SK-N-SH (cell line): ENCODE measurements around the gene DDX31. TPM values are rescaled to one million over a fixed set of nuclear protein-coding genes. Genes with fewer than 3 reads are reported as not detected.

Experiments
- CTCF ChIA-PET: fragments of 300-600, 350-600 bp; formaldehyde crosslinking; extraction: SDS; loops from one replicate; lab custom pipeline; 2021; lab: Yijun Ruan, JAX
- POLR2A ChIA-PET: fragments of 350-600 bp; sonication (Branson Sonifier 250); formaldehyde crosslinking; extraction: SDS; loops from one replicate; lab custom pipeline; 2020; ENCODE audit warnings: antibody characterized with exemption, inconsistent platforms; lab: Yijun Ruan, JAX
- DNase-seq: peaks from one replicate; pipeline ENCODE4 v3.0.0; 2012
- H2AFZ ChIP-seq: fragments of 200-600 bp; sonication (generic); 2 replicates; pipeline ENCODE4 v1.8.1; 2016; ENCODE audit warnings: antibody characterized with exemption, mild to moderate bottlenecking, low read depth
- H3F3A ChIP-seq: fragments of 200-600 bp; sonication (generic); replicated peaks from 2 replicates; pipeline ENCODE3; 2016; ENCODE audit warnings: antibody characterized with exemption, mild to moderate bottlenecking; ENCODE audit not compliant: insufficient read depth
- H3K27ac ChIP-seq, 2 experiments: fragments of 200-500 bp in 1 of 2; fragments of 200-600 bp in 1 of 2; sonication (Bioruptor generic) in 1 of 2; sonication (generic), shearing (Covaris generic) in 1 of 2; 2 replicates each; pipeline versions ENCODE4 v1.5.1 to v1.6.1; 2014 to 2016; ENCODE audit warnings: low read depth in 2 of 2, inconsistent platforms in 1 of 2, low read length in 1 of 2, mild to moderate bottlenecking in 1 of 2, mixed read lengths in 1 of 2
- H3K27me3 ChIP-seq: fragments of 200-600 bp; sonication (generic), shearing (Covaris generic); 2 replicates; pipeline ENCODE4 v1.6.1; 2016; ENCODE audit warnings: mixed run types; ENCODE audit not compliant: insufficient read depth
- H3K36me3 ChIP-seq, 2 experiments: fragments of 200-500 bp in 1 of 2; fragments of 200-600 bp in 1 of 2; sonication (Bioruptor generic) in 1 of 2; sonication (generic) in 1 of 2; replicated peaks in 1 of 2; 2 replicates each; pipeline versions ENCODE3 to v1.5.1; 2014 to 2016; ENCODE audit warnings: low read length in 1 of 2, mild to moderate bottlenecking in 1 of 2; ENCODE audit not compliant: insufficient read depth in 2 of 2, control insufficient read depth in 1 of 2
- H3K4me1 ChIP-seq, 2 experiments: fragments of 200-500 bp in 1 of 2; fragments of 200-600 bp in 1 of 2; sonication (Bioruptor generic) in 1 of 2; sonication (generic), shearing (Covaris generic) in 1 of 2; 2 replicates each; pipeline versions ENCODE4 v1.5.1 to v1.6.1; 2014 to 2016; ENCODE audit warnings: low read depth in 1 of 2, low read length in 1 of 2, mixed run types in 1 of 2; ENCODE audit not compliant: insufficient read depth in 2 of 2, control insufficient read depth in 1 of 2
- H3K4me2 ChIP-seq: fragments of 200-600 bp; sonication (generic), shearing (Covaris generic); 2 replicates; pipeline ENCODE4 v1.6.1; 2017; ENCODE audit warnings: mixed run types
- H3K4me3 ChIP-seq, 2 experiments: fragments of 200-500 bp in 1 of 2; fragments of 200-600 bp in 1 of 2; sonication (Bioruptor generic) in 1 of 2; sonication (generic), shearing (Covaris generic) in 1 of 2; 2 replicates each; pipeline versions ENCODE4 v1.5.1 to v1.8.1; 2014 to 2016; ENCODE audit warnings: low read depth in 2 of 2, inconsistent platforms in 1 of 2, low read length in 1 of 2, mild to moderate bottlenecking in 1 of 2, mixed read lengths in 1 of 2, moderate library complexity in 1 of 2
- H3K79me2 ChIP-seq: fragments of 200-600 bp; sonication (generic); 2 replicates; pipeline ENCODE4 v1.8.1; 2017; ENCODE audit warnings: mild to moderate bottlenecking; ENCODE audit not compliant: insufficient read depth
- H3K9ac ChIP-seq: fragments of 200-600 bp; sonication (generic); 2 replicates; pipeline ENCODE4 v1.6.1; 2017; ENCODE audit warnings: mixed run types
- H3K9me2 ChIP-seq: fragments of 200-600 bp; sonication (generic); 2 replicates; pipeline ENCODE4 v1.6.1; 2017; ENCODE audit warnings: mixed run types
- H3K9me3 ChIP-seq: fragments of 200-600 bp; sonication (generic); 2 replicates; pipeline ENCODE4 v1.6.1; 2017; ENCODE audit warnings: mixed run types, mild to moderate bottlenecking, moderate library complexity
- H4K20me1 ChIP-seq: fragments of 200-600 bp; sonication (generic); 2 replicates; pipeline ENCODE4 v1.6.1; 2017; ENCODE audit warnings: mild to moderate bottlenecking, mixed run types; ENCODE audit not compliant: insufficient read depth
- GABPA ChIP-seq: IDR thresholded peaks from 2 replicates; pipeline ENCODE4 v1.4.0; 2012; ENCODE audit warnings: low read depth, mild to moderate bottlenecking
- RAD21 ChIP-seq: IDR thresholded peaks from 2 replicates; pipeline ENCODE4 v1.6.1; 2012; ENCODE audit warnings: mild to moderate bottlenecking, low read length
- RXRA ChIP-seq: IDR thresholded peaks from 2 replicates; pipeline ENCODE4 v1.4.0; 2012; ENCODE audit warnings: low read depth, mild to moderate bottlenecking, borderline replicate concordance
- USF1 ChIP-seq: IDR thresholded peaks from 2 replicates; pipeline ENCODE4 v1.4.0; 2012; ENCODE audit warnings: low read depth, borderline replicate concordance
- WGBS: methylation state at CpG from one replicate; pipeline ENCODE4 v1.1.6; 2017; ENCODE audit warnings: low lambda C conversion rate; 5-methylcytosine and 5-hydroxymethylcytosine counted together
- polyA plus RNA-seq, 3 experiments: library from polyadenylated mRNA; depleted of rRNA; stranded (reverse); fragments of >200 nt; gene quantifications; 2 replicates each; pipeline ENCODE4 v1.2.3, GENCODE V29; 2012
- TF ChIP-seq, protein P1 (sequence below): IDR thresholded peaks from 2 replicates; pipeline ENCODE4 v1.4.0; 2012; ENCODE audit warnings: low read depth
- TF ChIP-seq, protein P2 (sequence below): IDR thresholded peaks from 2 replicates; pipeline ENCODE4; 2012
- TF ChIP-seq, protein P3 (sequence below): IDR thresholded peaks from 2 replicates; pipeline ENCODE4 v1.6.1; 2012; ENCODE audit warnings: mild to moderate bottlenecking, low read depth, low read length, moderate library complexity
- TF ChIP-seq, protein P4 (sequence below): IDR thresholded peaks from 2 replicates; pipeline ENCODE4 v1.4.0; 2012; ENCODE audit warnings: low read depth, borderline replicate concordance

The DDX31 gene
- polyA plus RNA-seq, 1 of the 3 experiments (the other 2 are of a cell fraction), result 13.9 TPM

- Histone ChIP-seq H3K27ac (no peak overlapping the region), H3K4me3 (no peak overlapping the region), H3K79me2 (no peaks in the 10 kb centered on the region), H2AFZ (no peak overlapping the region), H3K9me3 (no peaks in the 10 kb centered on the region), H3F3A (peaks cover 3% of the 10 kb centered on the region), H3K4me2 (no peak overlapping the region), H3K4me1 (no peaks in the 10 kb centered on the region; a peak in 1 of 4 replicates), H3K27me3 (peaks cover 32% of the 10 kb centered on the region), H3K9ac (no peak overlapping the region), H4K20me1 (peaks cover 28% of the 10 kb centered on the region), H3K9me2 (no peaks in the 10 kb centered on the region), H3K36me3 (peaks cover 0 to 41% of the 10 kb centered on the region in 2 experiments)
- ChIA-PET CTCF (no interaction called here), POLR2A (no interaction called here)
- DNase-seq, result no peak
- TF ChIP-seq RXRA, result no peak
- TF ChIP-seq, protein P1, sequence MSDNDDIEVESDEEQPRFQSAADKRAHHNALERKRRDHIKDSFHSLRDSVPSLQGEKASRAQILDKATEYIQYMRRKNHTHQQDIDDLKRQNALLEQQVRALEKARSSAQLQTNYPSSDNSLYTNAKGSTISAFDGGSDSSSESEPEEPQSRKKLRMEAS, result no peak
- WGBS, result 92% methylated on average over 8 of the region's 8 CpGs
Measured at GRCh38 chr9:132592451-132592850, 77.3 kb downstream of the DDX31 start.

DNA sequence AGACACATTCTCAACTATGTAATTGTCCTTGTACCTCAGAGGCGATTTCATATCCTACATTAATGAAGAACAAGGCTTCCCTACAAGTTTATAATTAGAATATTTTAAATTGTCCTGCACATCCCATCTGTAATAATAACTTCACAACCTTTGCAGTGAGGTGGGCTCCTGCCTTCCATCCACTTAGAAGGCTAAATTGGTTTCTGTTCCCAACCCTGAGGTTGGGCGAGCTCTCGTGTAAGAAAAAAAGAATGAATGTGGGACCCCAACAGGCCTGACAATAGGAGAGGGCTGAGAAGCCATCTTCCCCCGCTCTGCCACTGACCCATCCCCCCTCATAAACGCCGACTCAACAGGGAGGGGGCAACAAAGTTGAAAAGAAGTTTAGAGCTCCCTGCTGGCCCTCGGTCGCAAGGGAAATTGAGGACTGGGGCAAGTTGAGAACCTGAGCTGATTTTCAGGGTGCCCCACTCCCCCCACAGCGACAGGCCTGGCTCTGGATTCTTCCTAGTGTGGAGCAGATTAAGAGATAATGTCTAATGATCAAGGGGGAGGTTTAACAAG is 78.0 kb downstream of the DDX31 start:
- H3K36me3 ChIP-seq, result peaks cover 0 to 36% of the 10 kb centered on the region in 2 experiments
- no peak overlapping the region for H3K4me2 ChIP-seq
- no peak for TF ChIP-seq RAD21
- no peak for TF ChIP-seq USF1
- TF ChIP-seq, protein P2, sequence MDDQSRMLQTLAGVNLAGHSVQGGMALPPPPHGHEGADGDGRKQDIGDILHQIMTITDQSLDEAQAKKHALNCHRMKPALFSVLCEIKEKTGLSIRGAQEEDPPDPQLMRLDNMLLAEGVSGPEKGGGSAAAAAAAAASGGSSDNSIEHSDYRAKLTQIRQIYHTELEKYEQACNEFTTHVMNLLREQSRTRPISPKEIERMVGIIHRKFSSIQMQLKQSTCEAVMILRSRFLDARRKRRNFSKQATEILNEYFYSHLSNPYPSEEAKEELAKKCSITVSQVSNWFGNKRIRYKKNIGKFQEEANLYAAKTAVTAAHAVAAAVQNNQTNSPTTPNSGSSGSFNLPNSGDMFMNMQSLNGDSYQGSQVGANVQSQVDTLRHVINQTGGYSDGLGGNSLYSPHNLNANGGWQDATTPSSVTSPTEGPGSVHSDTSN, result no peak
- TF ChIP-seq GABPA, result no peak
- TF ChIP-seq, protein P3, sequence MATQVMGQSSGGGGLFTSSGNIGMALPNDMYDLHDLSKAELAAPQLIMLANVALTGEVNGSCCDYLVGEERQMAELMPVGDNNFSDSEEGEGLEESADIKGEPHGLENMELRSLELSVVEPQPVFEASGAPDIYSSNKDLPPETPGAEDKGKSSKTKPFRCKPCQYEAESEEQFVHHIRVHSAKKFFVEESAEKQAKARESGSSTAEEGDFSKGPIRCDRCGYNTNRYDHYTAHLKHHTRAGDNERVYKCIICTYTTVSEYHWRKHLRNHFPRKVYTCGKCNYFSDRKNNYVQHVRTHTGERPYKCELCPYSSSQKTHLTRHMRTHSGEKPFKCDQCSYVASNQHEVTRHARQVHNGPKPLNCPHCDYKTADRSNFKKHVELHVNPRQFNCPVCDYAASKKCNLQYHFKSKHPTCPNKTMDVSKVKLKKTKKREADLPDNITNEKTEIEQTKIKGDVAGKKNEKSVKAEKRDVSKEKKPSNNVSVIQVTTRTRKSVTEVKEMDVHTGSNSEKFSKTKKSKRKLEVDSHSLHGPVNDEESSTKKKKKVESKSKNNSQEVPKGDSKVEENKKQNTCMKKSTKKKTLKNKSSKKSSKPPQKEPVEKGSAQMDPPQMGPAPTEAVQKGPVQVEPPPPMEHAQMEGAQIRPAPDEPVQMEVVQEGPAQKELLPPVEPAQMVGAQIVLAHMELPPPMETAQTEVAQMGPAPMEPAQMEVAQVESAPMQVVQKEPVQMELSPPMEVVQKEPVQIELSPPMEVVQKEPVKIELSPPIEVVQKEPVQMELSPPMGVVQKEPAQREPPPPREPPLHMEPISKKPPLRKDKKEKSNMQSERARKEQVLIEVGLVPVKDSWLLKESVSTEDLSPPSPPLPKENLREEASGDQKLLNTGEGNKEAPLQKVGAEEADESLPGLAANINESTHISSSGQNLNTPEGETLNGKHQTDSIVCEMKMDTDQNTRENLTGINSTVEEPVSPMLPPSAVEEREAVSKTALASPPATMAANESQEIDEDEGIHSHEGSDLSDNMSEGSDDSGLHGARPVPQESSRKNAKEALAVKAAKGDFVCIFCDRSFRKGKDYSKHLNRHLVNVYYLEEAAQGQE, result no peak
- TF ChIP-seq, protein P4, sequence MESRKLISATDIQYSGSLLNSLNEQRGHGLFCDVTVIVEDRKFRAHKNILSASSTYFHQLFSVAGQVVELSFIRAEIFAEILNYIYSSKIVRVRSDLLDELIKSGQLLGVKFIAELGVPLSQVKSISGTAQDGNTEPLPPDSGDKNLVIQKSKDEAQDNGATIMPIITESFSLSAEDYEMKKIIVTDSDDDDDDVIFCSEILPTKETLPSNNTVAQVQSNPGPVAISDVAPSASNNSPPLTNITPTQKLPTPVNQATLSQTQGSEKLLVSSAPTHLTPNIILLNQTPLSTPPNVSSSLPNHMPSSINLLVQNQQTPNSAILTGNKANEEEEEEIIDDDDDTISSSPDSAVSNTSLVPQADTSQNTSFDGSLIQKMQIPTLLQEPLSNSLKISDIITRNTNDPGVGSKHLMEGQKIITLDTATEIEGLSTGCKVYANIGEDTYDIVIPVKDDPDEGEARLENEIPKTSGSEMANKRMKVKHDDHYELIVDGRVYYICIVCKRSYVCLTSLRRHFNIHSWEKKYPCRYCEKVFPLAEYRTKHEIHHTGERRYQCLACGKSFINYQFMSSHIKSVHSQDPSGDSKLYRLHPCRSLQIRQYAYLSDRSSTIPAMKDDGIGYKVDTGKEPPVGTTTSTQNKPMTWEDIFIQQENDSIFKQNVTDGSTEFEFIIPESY, result no peak
- H3K27me3 ChIP-seq, result peaks cover 38% of the 10 kb centered on the region
- ChIA-PET CTCF (no interaction called here), POLR2A (no interaction called here)
- H3K4me3 ChIP-seq, result no peak overlapping the region
- no peak overlapping the region for H3K9ac ChIP-seq
- no peak for DNase-seq
- no peaks in the 10 kb centered on the region; a peak in 1 of 4 replicates for H3K4me1 ChIP-seq
- H3K79me2 ChIP-seq, result no peaks in the 10 kb centered on the region
- H3K9me3 ChIP-seq, result no peaks in the 10 kb centered on the region
- H4K20me1 ChIP-seq, result peaks cover 30% of the 10 kb centered on the region
- H3F3A ChIP-seq, result peaks cover 3% of the 10 kb centered on the region
- no peaks in the 10 kb centered on the region for H3K9me2 ChIP-seq
- 95% methylated on average over 9 of the region's 9 CpGs for WGBS
- H3K27ac ChIP-seq, result no peak overlapping the region
- no peak overlapping the region for H2AFZ ChIP-seq
